Measurements from ENCODE around the gene PARP4. TPM values are rescaled to one million over a fixed set of nuclear protein-coding genes. Genes with fewer than 3 reads are reported as not detected.

PARP4 gene
- total RNA-seq, 4 donors from 2014 or later, result 136 to 161 (median 138) TPM

DNA sequence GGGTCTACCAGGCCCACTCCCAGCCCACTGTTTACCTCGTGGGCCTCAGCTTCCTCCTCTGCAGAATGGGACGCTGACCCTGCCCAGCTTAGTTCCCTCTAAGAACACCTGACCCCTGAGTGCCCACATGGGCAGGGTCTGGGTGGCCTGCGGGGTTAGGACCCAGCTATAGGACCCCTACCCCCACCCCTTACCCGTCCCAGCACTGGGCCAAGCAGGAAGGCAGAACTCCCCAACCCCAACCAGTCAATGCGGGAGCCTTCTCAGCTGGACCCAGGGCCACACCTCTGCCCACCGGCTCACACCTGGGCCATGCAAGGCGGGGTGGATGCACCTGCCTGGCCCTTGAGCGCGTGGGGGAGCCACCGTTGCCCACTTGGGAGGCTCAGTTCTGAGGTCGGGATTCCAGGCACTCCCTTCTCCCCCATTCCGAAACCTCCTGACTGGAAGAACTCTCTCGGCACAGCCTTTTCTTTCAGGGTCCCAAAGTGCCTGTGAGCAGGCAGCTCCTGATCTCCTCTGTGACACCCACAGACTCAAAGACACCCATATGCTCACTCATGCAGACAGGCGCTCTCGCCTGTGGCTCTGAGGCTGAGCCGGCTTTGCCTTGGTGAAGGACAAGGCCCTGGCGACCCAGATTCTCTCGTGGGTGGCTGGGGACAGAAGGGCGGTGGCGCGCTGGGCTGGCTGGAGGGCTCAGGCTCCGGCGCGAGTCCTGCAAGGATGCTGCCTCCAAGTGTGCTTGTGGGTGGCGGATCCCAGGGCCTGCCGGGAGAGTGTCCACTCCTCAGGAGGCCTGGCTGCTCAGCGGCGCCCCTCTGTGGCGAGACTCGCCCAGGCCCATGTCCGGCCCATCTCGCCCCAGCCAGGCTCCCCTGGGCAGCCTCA lies 27.9 kb upstream of the PARP4 start:
- Histone ChIP-seq H3K36me3 (no peaks in the 10 kb centered on the region), H3K4me1 (peaks cover 0 to 4% (median 2%) of the 10 kb centered on the region in 4 donors), H3K4me3 (no peak overlapping the region), H3K27ac (no peak overlapping the region), H3K9me3 (no peaks in the 10 kb centered on the region), H3K27me3 (peaks cover 0 to 7% of the 10 kb centered on the region in 2 donors)
- no peak for TF ChIP-seq POLR2A (IDR thresholded peaks at IDR 0.05)
- no peak for TF ChIP-seq CTCF (IDR thresholded peaks at IDR 0.05)
- DNase-seq, result no peak

- no peak overlapping the region for H3K4me3 ChIP-seq
- no peaks in the 10 kb centered on the region for H3K9me3 ChIP-seq
- DNase-seq, result no peak
- H3K36me3 ChIP-seq, result no peaks in the 10 kb centered on the region
- H3K27ac ChIP-seq, result no peak overlapping the region
- TF ChIP-seq POLR2A (IDR thresholded peaks at IDR 0.05), result no peak
- TF ChIP-seq CTCF (IDR thresholded peaks at IDR 0.05), result no peak
- peaks cover 0 to 7% of the 10 kb centered on the region in 2 donors for H3K27me3 ChIP-seq
- peaks cover 0 to 4% (median 2%) of the 10 kb centered on the region in 4 donors for H3K4me1 ChIP-seq
Observed at GRCh38 chr13:24539500-24540165, 27.1 kb upstream of the PARP4 start.

GRCh38 chr13:24529478-24529877 lies 16.9 kb upstream of the PARP4 start:
- Histone ChIP-seq H3K4me1 (no peaks in the 10 kb centered on the region), H3K27ac (no peak overlapping the region), H3K27me3 (no peaks in the 10 kb centered on the region), H3K4me3 (no peak overlapping the region), H3K9me3 (no peaks in the 10 kb centered on the region), H3K36me3 (no peaks in the 10 kb centered on the region)
- TF ChIP-seq POLR2A (IDR thresholded peaks at IDR 0.05) (no peak), CTCF (IDR thresholded peaks at IDR 0.05) (no peak)
- DNase-seq, result no peak

GRCh38 chr13:24528816-24529398 lies 16.3 kb upstream of the PARP4 start:
- Histone ChIP-seq H3K36me3 (no peaks in the 10 kb centered on the region), H3K4me3 (no peak overlapping the region), H3K9me3 (no peaks in the 10 kb centered on the region), H3K4me1 (no peaks in the 10 kb centered on the region), H3K27ac (no peak overlapping the region), H3K27me3 (no peaks in the 10 kb centered on the region)
- no peak for DNase-seq
- TF ChIP-seq CTCF (IDR thresholded peaks at IDR 0.05) (no peak), POLR2A (IDR thresholded peaks at IDR 0.05) (no peak)

- Histone ChIP-seq H3K27ac (no peak overlapping the region), H3K9me3 (no peaks in the 10 kb centered on the region), H3K4me3 (no peak overlapping the region), H3K27me3 (no peaks in the 10 kb centered on the region), H3K36me3 (no peaks in the 10 kb centered on the region), H3K4me1 (no peaks in the 10 kb centered on the region)
- TF ChIP-seq POLR2A (IDR thresholded peaks at IDR 0.05) (no peak), CTCF (IDR thresholded peaks at IDR 0.05) (no peak)
- no peak for DNase-seq
Observed at GRCh38 chr13:24527266-24527775, 14.7 kb upstream of the PARP4 start.

Measured in Peyer's patch (tissue), 4 donors.